Testis (tissue), 3 donors: Measurements from ENCODE around the gene LIN52. TPM values are rescaled to one million over a fixed set of nuclear protein-coding genes. Genes with fewer than 3 reads are reported as not detected.

Experiments
- DNase-seq: peaks from one replicate; pipeline ENCODE4 v3.0.0-alpha.2; 2019
- H3K27ac ChIP-seq, 2 donors: fragments of 200-600 bp; sonication (generic); one replicate each; pipeline ENCODE4 v1.5.1; 2019
- H3K27me3 ChIP-seq: fragments of 200-600 bp; sonication (generic); one replicate; pipeline ENCODE4 v1.5.1; 2019
- H3K36me3 ChIP-seq: fragments of 200-600 bp; sonication (generic); one replicate; pipeline ENCODE4 v1.5.1; 2017; ENCODE audit warnings: low read depth; ENCODE audit errors: missing control alignments
- H3K4me1 ChIP-seq: fragments of 200-600 bp; sonication (generic); one replicate; pipeline ENCODE4 v1.5.1; 2019
- H3K4me3 ChIP-seq, 2 donors: fragments of 200-600 bp; sonication (generic); one replicate each; pipeline ENCODE4 v1.5.1; 2017 to 2019
- H3K9me3 ChIP-seq: fragments of 200-600 bp; sonication (generic); one replicate; pipeline ENCODE4 v1.5.1; 2017
- POLR2A ChIP-seq: fragments of 450-650 bp; IDR thresholded peaks from one replicate; pipeline ENCODE4 v1.6.1; 2017; ENCODE audit warnings: antibody characterized with exemption, mild to moderate bottlenecking, moderate library complexity
- WGBS, 2 donors: methylation state at CpG; one replicate each; pipeline ENCODE4 v1.1.5; 2018; 5-methylcytosine and 5-hydroxymethylcytosine counted together
- intact Hi-C: fragments of 100-400 bp; cut with DNase I; formaldehyde crosslinking; loops from one replicate; pipeline ENCODE4 v1.15.1; 2023; ENCODE audit warnings: low total_unique reads
- polyA plus RNA-seq: library from polyadenylated mRNA; stranded (reverse); fragments of 350-450 nt; fragmentation: Illumina TruSeq; extraction: RNeasy Lipid Tissue Mini Kit (QIAGEN cat#74804); gene quantifications from one replicate; pipeline ENCODE4 v1.2.3, GENCODE V29; 2014; ENCODE audit warnings: low read depth, low replicate concordance; ENCODE audit not compliant: insufficient read depth
- total RNA-seq, 2 donors: library from RNA; depleted of rRNA; stranded (reverse); fragments of >200 nt; gene quantifications; one replicate each; pipeline ENCODE4 v1.2.3, GENCODE V29; 2016
- TF ChIP-seq, protein P1 (sequence below), 3 experiments: fragments of 450-650 bp in 2 of 3; fragments of 200-600 bp in 1 of 3; sonication (generic) in 1 of 3; IDR thresholded peaks; one replicate each; pipeline ENCODE4 v1.5.1; 2016 to 2019; ENCODE audit warnings: antibody characterized with exemption in 3 of 3, mild to moderate bottlenecking in 2 of 3, moderate library complexity in 1 of 3

LIN52 gene
- total and polyA plus RNA-seq, 3 donors from 2014 or later: 13.8 to 21.7 (median 18.9) TPM

GRCh38 chr14:74243051-74243450, 158.3 kb downstream of the LIN52 start:
- H3K4me1 ChIP-seq: peaks cover 12% of the 10 kb centered on the region
- H3K27ac ChIP-seq: no peak overlapping the region
- 24 to 41% methylated on average over 5 of the region's 5 CpGs for WGBS, 2 donors
- no peak for DNase-seq
- no peak overlapping the region for H3K4me3 ChIP-seq
- intact Hi-C loops: no loop called here
- H3K36me3 ChIP-seq: no peaks in the 10 kb centered on the region
- H3K9me3 ChIP-seq: no peaks in the 10 kb centered on the region
- no peak for TF ChIP-seq POLR2A
- TF ChIP-seq, protein P1, sequence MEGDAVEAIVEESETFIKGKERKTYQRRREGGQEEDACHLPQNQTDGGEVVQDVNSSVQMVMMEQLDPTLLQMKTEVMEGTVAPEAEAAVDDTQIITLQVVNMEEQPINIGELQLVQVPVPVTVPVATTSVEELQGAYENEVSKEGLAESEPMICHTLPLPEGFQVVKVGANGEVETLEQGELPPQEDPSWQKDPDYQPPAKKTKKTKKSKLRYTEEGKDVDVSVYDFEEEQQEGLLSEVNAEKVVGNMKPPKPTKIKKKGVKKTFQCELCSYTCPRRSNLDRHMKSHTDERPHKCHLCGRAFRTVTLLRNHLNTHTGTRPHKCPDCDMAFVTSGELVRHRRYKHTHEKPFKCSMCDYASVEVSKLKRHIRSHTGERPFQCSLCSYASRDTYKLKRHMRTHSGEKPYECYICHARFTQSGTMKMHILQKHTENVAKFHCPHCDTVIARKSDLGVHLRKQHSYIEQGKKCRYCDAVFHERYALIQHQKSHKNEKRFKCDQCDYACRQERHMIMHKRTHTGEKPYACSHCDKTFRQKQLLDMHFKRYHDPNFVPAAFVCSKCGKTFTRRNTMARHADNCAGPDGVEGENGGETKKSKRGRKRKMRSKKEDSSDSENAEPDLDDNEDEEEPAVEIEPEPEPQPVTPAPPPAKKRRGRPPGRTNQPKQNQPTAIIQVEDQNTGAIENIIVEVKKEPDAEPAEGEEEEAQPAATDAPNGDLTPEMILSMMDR (IDR thresholded peaks at IDR 0.05): no peak
- H3K27me3 ChIP-seq: peaks cover 3% of the 10 kb centered on the region

GRCh38 chr14:74244115-74244514, 159.4 kb downstream of the LIN52 start:
- H3K4me3 ChIP-seq: no peak overlapping the region
- H3K36me3 ChIP-seq: no peaks in the 10 kb centered on the region
- peaks cover 3% of the 10 kb centered on the region for H3K27me3 ChIP-seq
- no peak for TF ChIP-seq POLR2A
- TF ChIP-seq, protein P1 (IDR thresholded peaks at IDR 0.05): no peak
- no peak overlapping the region for H3K27ac ChIP-seq
- DNase-seq: no peak
- no peaks in the 10 kb centered on the region for H3K9me3 ChIP-seq
- H3K4me1 ChIP-seq: peaks cover 12% of the 10 kb centered on the region
- intact Hi-C loops: no loop called here
- WGBS, 2 donors: 53 to 55% methylated on average over 3 of the region's 3 CpGs

GRCh38 chr14:74245292-74245691, 160.5 kb downstream of the LIN52 start:
- intact Hi-C loops: no loop called here
- TF ChIP-seq, protein P1 (IDR thresholded peaks at IDR 0.05): no peak
- no peak for TF ChIP-seq POLR2A
- Histone ChIP-seq H3K27ac (no peak overlapping the region), H3K27me3 (no peaks in the 10 kb centered on the region), H3K36me3 (no peaks in the 10 kb centered on the region), H3K9me3 (no peaks in the 10 kb centered on the region), H3K4me3 (no peak overlapping the region), H3K4me1 (peaks cover 11% of the 10 kb centered on the region)
- DNase-seq: no peak
- 88 to 94% methylated on average over 6 to 7 of the region's 7 CpGs for WGBS, 2 donors

GRCh38 chr14:74246542-74246941, 161.8 kb downstream of the LIN52 start:
- TF ChIP-seq, protein P1 (IDR thresholded peaks at IDR 0.05): no peak
- TF ChIP-seq POLR2A: no peak
- intact Hi-C loops: no loop called here
- Histone ChIP-seq H3K4me1 (peaks cover 3% of the 10 kb centered on the region), H3K36me3 (no peaks in the 10 kb centered on the region), H3K27ac (no peak overlapping the region), H3K9me3 (no peaks in the 10 kb centered on the region), H3K4me3 (no peak overlapping the region), H3K27me3 (no peaks in the 10 kb centered on the region)
- no peak for DNase-seq
- 84 to 86% methylated on average over 8 of the region's 8 CpGs for WGBS, 2 donors

DNA sequence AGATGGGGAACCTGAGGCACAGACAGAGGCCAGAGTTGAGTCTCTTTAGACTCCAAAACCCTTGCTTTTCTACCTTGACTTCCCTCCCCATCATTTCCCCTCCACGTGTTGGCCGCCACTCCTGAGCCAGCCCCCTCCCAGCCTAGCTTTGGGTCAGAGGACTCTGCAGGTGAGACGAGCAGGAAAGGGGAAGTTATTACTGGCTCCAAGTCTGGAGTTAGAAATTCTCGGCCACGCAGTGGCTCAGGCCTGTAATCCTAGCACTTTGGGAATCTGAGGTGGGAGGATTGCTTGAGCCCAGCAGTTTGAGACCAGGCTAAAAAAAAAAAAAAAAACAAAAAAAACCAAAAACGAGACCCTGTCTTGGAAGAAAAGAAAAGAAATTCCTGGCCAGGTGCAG, 163.3 kb downstream of the LIN52 start:
- intact Hi-C loops: no loop called here
- Histone ChIP-seq H3K9me3 (no peaks in the 10 kb centered on the region), H3K27ac (no peak overlapping the region), H3K4me3 (no peak overlapping the region), H3K4me1 (no peaks in the 10 kb centered on the region), H3K27me3 (no peaks in the 10 kb centered on the region), H3K36me3 (no peaks in the 10 kb centered on the region)
- no peak for DNase-seq
- TF ChIP-seq POLR2A: no peak
- TF ChIP-seq, protein P1 (IDR thresholded peaks at IDR 0.05): no peak
- 46 to 62% methylated on average over 6 of the region's 6 CpGs for WGBS, 2 donors
